SK-N-SH (cell line): ENCODE measurements around the gene MPHOSPH9. TPM values are rescaled to one million over a fixed set of nuclear protein-coding genes. Genes with fewer than 3 reads are reported as not detected.

Source experiments
- CTCF ChIA-PET: fragments of 300-600, 350-600 bp; formaldehyde crosslinking; extraction: SDS; loops from one replicate; lab custom pipeline; 2021; lab: Yijun Ruan, JAX
- POLR2A ChIA-PET: fragments of 350-600 bp; sonication (Branson Sonifier 250); formaldehyde crosslinking; extraction: SDS; loops from one replicate; lab custom pipeline; 2020; ENCODE audit warnings: antibody characterized with exemption, inconsistent platforms; lab: Yijun Ruan, JAX
- DNase-seq: peaks from one replicate; pipeline ENCODE4 v3.0.0; 2012
- H2AFZ ChIP-seq: fragments of 200-600 bp; sonication (generic); 2 replicates; pipeline ENCODE4 v1.8.1; 2016; ENCODE audit warnings: antibody characterized with exemption, mild to moderate bottlenecking, low read depth
- H3F3A ChIP-seq: fragments of 200-600 bp; sonication (generic); replicated peaks from 2 replicates; pipeline ENCODE3; 2016; ENCODE audit warnings: antibody characterized with exemption, mild to moderate bottlenecking; ENCODE audit not compliant: insufficient read depth
- H3K27ac ChIP-seq, 2 experiments: fragments of 200-500 bp in 1 of 2; fragments of 200-600 bp in 1 of 2; sonication (Bioruptor generic) in 1 of 2; sonication (generic), shearing (Covaris generic) in 1 of 2; 2 replicates each; pipeline versions ENCODE4 v1.5.1 to v1.6.1; 2014 to 2016; ENCODE audit warnings: low read depth in 2 of 2, inconsistent platforms in 1 of 2, low read length in 1 of 2, mild to moderate bottlenecking in 1 of 2, mixed read lengths in 1 of 2
- H3K27me3 ChIP-seq: fragments of 200-600 bp; sonication (generic), shearing (Covaris generic); 2 replicates; pipeline ENCODE4 v1.6.1; 2016; ENCODE audit warnings: mixed run types; ENCODE audit not compliant: insufficient read depth
- H3K36me3 ChIP-seq, 2 experiments: fragments of 200-500 bp in 1 of 2; fragments of 200-600 bp in 1 of 2; sonication (Bioruptor generic) in 1 of 2; sonication (generic) in 1 of 2; replicated peaks in 1 of 2; 2 replicates each; pipeline versions ENCODE3 to v1.5.1; 2014 to 2016; ENCODE audit warnings: low read length in 1 of 2, mild to moderate bottlenecking in 1 of 2; ENCODE audit not compliant: insufficient read depth in 2 of 2, control insufficient read depth in 1 of 2
- H3K4me1 ChIP-seq, 2 experiments: fragments of 200-500 bp in 1 of 2; fragments of 200-600 bp in 1 of 2; sonication (Bioruptor generic) in 1 of 2; sonication (generic), shearing (Covaris generic) in 1 of 2; 2 replicates each; pipeline versions ENCODE4 v1.5.1 to v1.6.1; 2014 to 2016; ENCODE audit warnings: low read depth in 1 of 2, low read length in 1 of 2, mixed run types in 1 of 2; ENCODE audit not compliant: insufficient read depth in 2 of 2, control insufficient read depth in 1 of 2
- H3K4me2 ChIP-seq: fragments of 200-600 bp; sonication (generic), shearing (Covaris generic); 2 replicates; pipeline ENCODE4 v1.6.1; 2017; ENCODE audit warnings: mixed run types
- H3K4me3 ChIP-seq, 2 experiments: fragments of 200-500 bp in 1 of 2; fragments of 200-600 bp in 1 of 2; sonication (Bioruptor generic) in 1 of 2; sonication (generic), shearing (Covaris generic) in 1 of 2; 2 replicates each; pipeline versions ENCODE4 v1.5.1 to v1.8.1; 2014 to 2016; ENCODE audit warnings: low read depth in 2 of 2, inconsistent platforms in 1 of 2, low read length in 1 of 2, mild to moderate bottlenecking in 1 of 2, mixed read lengths in 1 of 2, moderate library complexity in 1 of 2
- H3K79me2 ChIP-seq: fragments of 200-600 bp; sonication (generic); 2 replicates; pipeline ENCODE4 v1.8.1; 2017; ENCODE audit warnings: mild to moderate bottlenecking; ENCODE audit not compliant: insufficient read depth
- H3K9ac ChIP-seq: fragments of 200-600 bp; sonication (generic); 2 replicates; pipeline ENCODE4 v1.6.1; 2017; ENCODE audit warnings: mixed run types
- H3K9me2 ChIP-seq: fragments of 200-600 bp; sonication (generic); 2 replicates; pipeline ENCODE4 v1.6.1; 2017; ENCODE audit warnings: mixed run types
- H3K9me3 ChIP-seq: fragments of 200-600 bp; sonication (generic); 2 replicates; pipeline ENCODE4 v1.6.1; 2017; ENCODE audit warnings: mixed run types, mild to moderate bottlenecking, moderate library complexity
- H4K20me1 ChIP-seq: fragments of 200-600 bp; sonication (generic); 2 replicates; pipeline ENCODE4 v1.6.1; 2017; ENCODE audit warnings: mild to moderate bottlenecking, mixed run types; ENCODE audit not compliant: insufficient read depth
- FOXJ3 ChIP-seq: sonication (generic); formaldehyde crosslinking; IDR thresholded peaks from 2 replicates; pipeline ENCODE4 v1.5.1; 2020; ENCODE audit warnings: mild to moderate bottlenecking, missing genetic modification reagents
- JUND ChIP-seq: IDR thresholded peaks from 2 replicates; pipeline ENCODE4 v1.4.0; 2012
- NRF1 ChIP-seq: IDR thresholded peaks from 2 replicates; pipeline ENCODE4 v1.6.1; 2012; ENCODE audit warnings: low read depth, mild to moderate bottlenecking, low read length
- SIN3A ChIP-seq: IDR thresholded peaks from 2 replicates; pipeline ENCODE4 v1.6.1; 2012; ENCODE audit warnings: low read depth, mild to moderate bottlenecking, low read length, moderate library complexity, borderline replicate concordance
- SMC3 ChIP-seq: IDR thresholded peaks from 2 replicates; pipeline ENCODE4 v1.6.1; 2012; ENCODE audit warnings: low read depth, low read length, improper control_type of control experiment
- TCF12 ChIP-seq: IDR thresholded peaks from 2 replicates; pipeline ENCODE4 v1.4.0; 2012
- TEAD4 ChIP-seq: IDR thresholded peaks from 2 replicates; pipeline ENCODE4 v1.4.0; 2012; ENCODE audit warnings: mild to moderate bottlenecking, borderline replicate concordance; ENCODE audit not compliant: insufficient read depth
- WGBS: methylation state at CpG from one replicate; pipeline ENCODE4 v1.1.6; 2017; ENCODE audit warnings: low lambda C conversion rate; 5-methylcytosine and 5-hydroxymethylcytosine counted together
- polyA plus RNA-seq, 3 experiments: library from polyadenylated mRNA; depleted of rRNA; stranded (reverse); fragments of >200 nt; gene quantifications; 2 replicates each; pipeline ENCODE4 v1.2.3, GENCODE V29; 2012
- TF ChIP-seq, protein P1 (sequence below): IDR thresholded peaks from 2 replicates; pipeline ENCODE4 v1.4.0; 2012; ENCODE audit warnings: low read depth, borderline replicate concordance
- TF ChIP-seq, protein P2 (sequence below): IDR thresholded peaks from 2 replicates; pipeline ENCODE4; 2012
- TF ChIP-seq, protein P3 (sequence below): fragments of 200-600 bp; sonication (generic); IDR thresholded peaks from 2 replicates; pipeline ENCODE4 v1.6.1; 2017; ENCODE audit warnings: antibody characterized with exemption, mild to moderate bottlenecking, moderate library complexity
- TF ChIP-seq, protein P4 (sequence below): fragments of 150-350 bp; IDR thresholded peaks from 2 replicates; pipeline ENCODE4 v1.6.1; 2017; ENCODE audit warnings: antibody characterized with exemption, low read length, low read depth, borderline replicate concordance
- TF ChIP-seq, protein P5 (sequence below): IDR thresholded peaks from 2 replicates; pipeline ENCODE4 v1.6.1; 2012; ENCODE audit warnings: mild to moderate bottlenecking, low read depth, low read length, moderate library complexity
- TF ChIP-seq, protein P6 (sequence below): IDR thresholded peaks from 2 replicates; pipeline ENCODE4 v1.4.0; 2012; ENCODE audit warnings: low read depth

MPHOSPH9 gene
- polyA plus RNA-seq, 1 of the 3 experiments (the other 2 are of a cell fraction): 9.0 TPM

DNA sequence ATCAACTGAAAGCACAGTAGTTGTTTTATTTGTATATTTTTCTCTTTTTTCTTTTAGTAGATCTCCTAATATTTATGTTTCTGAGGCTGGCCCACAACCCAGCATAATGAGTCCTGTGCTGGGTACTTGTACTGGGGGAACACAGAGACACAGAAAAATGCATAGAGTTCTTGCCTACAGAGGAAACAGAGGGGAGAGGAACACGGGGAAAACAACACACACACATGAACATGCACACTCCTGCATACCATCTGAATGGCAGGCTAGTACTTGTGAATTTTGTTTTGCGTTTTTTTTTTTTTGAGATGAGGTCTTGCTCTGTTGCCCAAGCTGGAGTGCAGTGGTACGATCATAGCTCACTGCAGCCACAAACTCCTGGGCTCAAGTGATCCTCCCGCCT is 103.3 kb downstream of the MPHOSPH9 start:
- Histone ChIP-seq H3K27me3 (no peaks in the 10 kb centered on the region), H3K4me1 (peaks cover 8 to 12% of the 10 kb centered on the region in 2 experiments; a peak in 2 of 4 replicates), H3K36me3 (no peaks in the 10 kb centered on the region), H3K9ac (no peak overlapping the region), H3K27ac (no peak overlapping the region), H3K4me3 (no peak overlapping the region), H4K20me1 (no peaks in the 10 kb centered on the region), H3K4me2 (no peak overlapping the region), H2AFZ (no peak overlapping the region), H3F3A (peaks cover 15% of the 10 kb centered on the region), H3K9me3 (no peaks in the 10 kb centered on the region), H3K79me2 (peaks cover 13% of the 10 kb centered on the region; the same call in 1 of the 2 replicates), H3K9me2 (no peaks in the 10 kb centered on the region)
- ChIA-PET POLR2A (no interaction called here), CTCF (no interaction called here)
- 91% methylated on average over 4 of the region's 4 CpGs for WGBS
- TF ChIP-seq FOXJ3 (CRISPR knock-in tag) (no peak), TCF12 (no peak), JUND (no peak), NRF1 (no peak), SMC3 (no peak), SIN3A (no peak), TEAD4 (no peak)
- TF ChIP-seq, protein P1, sequence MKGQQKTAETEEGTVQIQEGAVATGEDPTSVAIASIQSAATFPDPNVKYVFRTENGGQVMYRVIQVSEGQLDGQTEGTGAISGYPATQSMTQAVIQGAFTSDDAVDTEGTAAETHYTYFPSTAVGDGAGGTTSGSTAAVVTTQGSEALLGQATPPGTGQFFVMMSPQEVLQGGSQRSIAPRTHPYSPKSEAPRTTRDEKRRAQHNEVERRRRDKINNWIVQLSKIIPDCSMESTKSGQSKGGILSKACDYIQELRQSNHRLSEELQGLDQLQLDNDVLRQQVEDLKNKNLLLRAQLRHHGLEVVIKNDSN: no peak
- TF ChIP-seq, protein P2, sequence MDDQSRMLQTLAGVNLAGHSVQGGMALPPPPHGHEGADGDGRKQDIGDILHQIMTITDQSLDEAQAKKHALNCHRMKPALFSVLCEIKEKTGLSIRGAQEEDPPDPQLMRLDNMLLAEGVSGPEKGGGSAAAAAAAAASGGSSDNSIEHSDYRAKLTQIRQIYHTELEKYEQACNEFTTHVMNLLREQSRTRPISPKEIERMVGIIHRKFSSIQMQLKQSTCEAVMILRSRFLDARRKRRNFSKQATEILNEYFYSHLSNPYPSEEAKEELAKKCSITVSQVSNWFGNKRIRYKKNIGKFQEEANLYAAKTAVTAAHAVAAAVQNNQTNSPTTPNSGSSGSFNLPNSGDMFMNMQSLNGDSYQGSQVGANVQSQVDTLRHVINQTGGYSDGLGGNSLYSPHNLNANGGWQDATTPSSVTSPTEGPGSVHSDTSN: no peak
- TF ChIP-seq, protein P3, sequence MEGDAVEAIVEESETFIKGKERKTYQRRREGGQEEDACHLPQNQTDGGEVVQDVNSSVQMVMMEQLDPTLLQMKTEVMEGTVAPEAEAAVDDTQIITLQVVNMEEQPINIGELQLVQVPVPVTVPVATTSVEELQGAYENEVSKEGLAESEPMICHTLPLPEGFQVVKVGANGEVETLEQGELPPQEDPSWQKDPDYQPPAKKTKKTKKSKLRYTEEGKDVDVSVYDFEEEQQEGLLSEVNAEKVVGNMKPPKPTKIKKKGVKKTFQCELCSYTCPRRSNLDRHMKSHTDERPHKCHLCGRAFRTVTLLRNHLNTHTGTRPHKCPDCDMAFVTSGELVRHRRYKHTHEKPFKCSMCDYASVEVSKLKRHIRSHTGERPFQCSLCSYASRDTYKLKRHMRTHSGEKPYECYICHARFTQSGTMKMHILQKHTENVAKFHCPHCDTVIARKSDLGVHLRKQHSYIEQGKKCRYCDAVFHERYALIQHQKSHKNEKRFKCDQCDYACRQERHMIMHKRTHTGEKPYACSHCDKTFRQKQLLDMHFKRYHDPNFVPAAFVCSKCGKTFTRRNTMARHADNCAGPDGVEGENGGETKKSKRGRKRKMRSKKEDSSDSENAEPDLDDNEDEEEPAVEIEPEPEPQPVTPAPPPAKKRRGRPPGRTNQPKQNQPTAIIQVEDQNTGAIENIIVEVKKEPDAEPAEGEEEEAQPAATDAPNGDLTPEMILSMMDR: no peak
- TF ChIP-seq, protein P4, sequence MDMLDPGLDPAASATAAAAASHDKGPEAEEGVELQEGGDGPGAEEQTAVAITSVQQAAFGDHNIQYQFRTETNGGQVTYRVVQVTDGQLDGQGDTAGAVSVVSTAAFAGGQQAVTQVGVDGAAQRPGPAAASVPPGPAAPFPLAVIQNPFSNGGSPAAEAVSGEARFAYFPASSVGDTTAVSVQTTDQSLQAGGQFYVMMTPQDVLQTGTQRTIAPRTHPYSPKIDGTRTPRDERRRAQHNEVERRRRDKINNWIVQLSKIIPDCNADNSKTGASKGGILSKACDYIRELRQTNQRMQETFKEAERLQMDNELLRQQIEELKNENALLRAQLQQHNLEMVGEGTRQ: no peak
- TF ChIP-seq, protein P5, sequence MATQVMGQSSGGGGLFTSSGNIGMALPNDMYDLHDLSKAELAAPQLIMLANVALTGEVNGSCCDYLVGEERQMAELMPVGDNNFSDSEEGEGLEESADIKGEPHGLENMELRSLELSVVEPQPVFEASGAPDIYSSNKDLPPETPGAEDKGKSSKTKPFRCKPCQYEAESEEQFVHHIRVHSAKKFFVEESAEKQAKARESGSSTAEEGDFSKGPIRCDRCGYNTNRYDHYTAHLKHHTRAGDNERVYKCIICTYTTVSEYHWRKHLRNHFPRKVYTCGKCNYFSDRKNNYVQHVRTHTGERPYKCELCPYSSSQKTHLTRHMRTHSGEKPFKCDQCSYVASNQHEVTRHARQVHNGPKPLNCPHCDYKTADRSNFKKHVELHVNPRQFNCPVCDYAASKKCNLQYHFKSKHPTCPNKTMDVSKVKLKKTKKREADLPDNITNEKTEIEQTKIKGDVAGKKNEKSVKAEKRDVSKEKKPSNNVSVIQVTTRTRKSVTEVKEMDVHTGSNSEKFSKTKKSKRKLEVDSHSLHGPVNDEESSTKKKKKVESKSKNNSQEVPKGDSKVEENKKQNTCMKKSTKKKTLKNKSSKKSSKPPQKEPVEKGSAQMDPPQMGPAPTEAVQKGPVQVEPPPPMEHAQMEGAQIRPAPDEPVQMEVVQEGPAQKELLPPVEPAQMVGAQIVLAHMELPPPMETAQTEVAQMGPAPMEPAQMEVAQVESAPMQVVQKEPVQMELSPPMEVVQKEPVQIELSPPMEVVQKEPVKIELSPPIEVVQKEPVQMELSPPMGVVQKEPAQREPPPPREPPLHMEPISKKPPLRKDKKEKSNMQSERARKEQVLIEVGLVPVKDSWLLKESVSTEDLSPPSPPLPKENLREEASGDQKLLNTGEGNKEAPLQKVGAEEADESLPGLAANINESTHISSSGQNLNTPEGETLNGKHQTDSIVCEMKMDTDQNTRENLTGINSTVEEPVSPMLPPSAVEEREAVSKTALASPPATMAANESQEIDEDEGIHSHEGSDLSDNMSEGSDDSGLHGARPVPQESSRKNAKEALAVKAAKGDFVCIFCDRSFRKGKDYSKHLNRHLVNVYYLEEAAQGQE: no peak
- TF ChIP-seq, protein P6, sequence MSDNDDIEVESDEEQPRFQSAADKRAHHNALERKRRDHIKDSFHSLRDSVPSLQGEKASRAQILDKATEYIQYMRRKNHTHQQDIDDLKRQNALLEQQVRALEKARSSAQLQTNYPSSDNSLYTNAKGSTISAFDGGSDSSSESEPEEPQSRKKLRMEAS: no peak
- DNase-seq: no peak
